Heart left ventricle (tissue), 13 donors: ENCODE measurements around the gene NKTR.

Experiments
- POLR2A ChIP-seq, 2 donors: fragments of 450-650 bp; IDR thresholded peaks; one replicate each; pipeline ENCODE4 v1.6.1; 2017; ENCODE audit warnings: antibody characterized with exemption in 2 of 2, mild to moderate bottlenecking in 2 of 2, moderate library complexity in 2 of 2
- TF ChIP-seq, protein P1 (sequence below), 12 donors: fragments of 200-600 bp; sonication (generic) in 4 of 12; IDR thresholded peaks; one replicate each; pipeline versions ENCODE4 v1.5.0 to v1.8.0; 2018 to 2022; ENCODE audit warnings: antibody characterized with exemption in 12 of 12, mild to moderate bottlenecking in 5 of 12
- donor health status: ischemic (EF 13 %, LVEDD 7.1; RV severe dilation, severe dysfunction).
- donor health status: DM: no; HTN: yes; CAD: no.
- donor health status: DM: no; HTN: no; CAD: no.
- donor health status: ischemic (EF 25% LVEDD 6.9; RV normal size, moderate dysfunction).
- donor health status: ischemic (EF 25% LVEDD 5.7; RV mildly dilated, moderate dysfunction).
- donor health status: ischemic (EF 35%, LVEDD 5.7; RV mildly dilated, moderate dysfunction).
- donor health status: nonischemic (EF 11% LVEDD 7.7; RV severe dilation, severe dysfunction).
- donor health status: DM: yes; HTN: yes; CAD: no.
- donor health status: PGD.
- donor health status: ischemic (EF 29% LVEDD 5.4; RV normal size, mild dysfunction).
- donor health status: nonischemic (EF 23%, LVEDD 6.1; RV moderate dilation, normal function).

DNA sequence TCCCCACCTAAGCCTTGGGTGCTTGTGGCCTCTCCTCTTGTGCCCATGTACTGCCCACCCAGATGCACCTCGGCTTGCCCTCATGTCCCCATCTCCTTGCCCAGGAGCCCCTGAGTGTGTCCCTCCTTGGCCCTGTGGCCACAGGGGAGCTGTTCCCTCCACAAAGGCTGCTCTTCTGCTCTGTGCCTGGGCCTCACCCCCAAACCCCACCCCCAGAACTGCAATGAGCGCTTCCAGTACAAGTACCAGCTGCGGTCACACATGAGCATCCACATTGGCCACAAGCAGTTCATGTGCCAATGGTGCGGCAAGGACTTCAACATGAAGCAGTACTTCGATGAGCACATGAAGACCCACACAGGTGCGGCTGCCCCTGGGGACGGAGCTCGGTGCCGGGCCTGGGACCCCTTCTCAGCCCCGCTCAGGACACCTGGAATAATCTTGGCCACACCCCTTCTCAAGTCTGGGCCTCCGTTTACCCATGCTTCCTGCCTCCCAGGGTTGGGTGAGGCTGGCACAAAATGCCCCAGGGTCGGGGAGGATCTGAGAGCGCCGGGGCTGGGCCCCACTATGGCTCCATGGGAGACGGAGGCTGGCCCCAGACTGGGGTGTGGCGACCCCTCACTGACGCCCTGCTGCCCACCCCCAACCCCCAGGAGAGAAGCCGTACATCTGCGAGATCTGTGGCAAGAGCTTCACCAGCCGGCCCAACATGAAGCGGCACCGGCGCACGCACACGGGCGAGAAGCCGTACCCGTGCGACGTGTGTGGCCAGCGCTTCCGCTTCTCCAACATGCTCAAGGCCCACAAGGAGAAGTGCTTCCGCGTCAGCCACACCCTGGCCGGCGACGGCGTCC, 63.3 kb downstream of the NKTR start:
- no peak for TF ChIP-seq POLR2A (IDR thresholded peaks at IDR 0.05)
- TF ChIP-seq, protein P1, sequence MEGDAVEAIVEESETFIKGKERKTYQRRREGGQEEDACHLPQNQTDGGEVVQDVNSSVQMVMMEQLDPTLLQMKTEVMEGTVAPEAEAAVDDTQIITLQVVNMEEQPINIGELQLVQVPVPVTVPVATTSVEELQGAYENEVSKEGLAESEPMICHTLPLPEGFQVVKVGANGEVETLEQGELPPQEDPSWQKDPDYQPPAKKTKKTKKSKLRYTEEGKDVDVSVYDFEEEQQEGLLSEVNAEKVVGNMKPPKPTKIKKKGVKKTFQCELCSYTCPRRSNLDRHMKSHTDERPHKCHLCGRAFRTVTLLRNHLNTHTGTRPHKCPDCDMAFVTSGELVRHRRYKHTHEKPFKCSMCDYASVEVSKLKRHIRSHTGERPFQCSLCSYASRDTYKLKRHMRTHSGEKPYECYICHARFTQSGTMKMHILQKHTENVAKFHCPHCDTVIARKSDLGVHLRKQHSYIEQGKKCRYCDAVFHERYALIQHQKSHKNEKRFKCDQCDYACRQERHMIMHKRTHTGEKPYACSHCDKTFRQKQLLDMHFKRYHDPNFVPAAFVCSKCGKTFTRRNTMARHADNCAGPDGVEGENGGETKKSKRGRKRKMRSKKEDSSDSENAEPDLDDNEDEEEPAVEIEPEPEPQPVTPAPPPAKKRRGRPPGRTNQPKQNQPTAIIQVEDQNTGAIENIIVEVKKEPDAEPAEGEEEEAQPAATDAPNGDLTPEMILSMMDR (IDR thresholded peaks at IDR 0.05), result no peak
